Epithelial cell of proximal tubule (primary cell): Measurements from ENCODE around the gene UGT1A9. TPM values are rescaled to one million over a fixed set of nuclear protein-coding genes. Genes with fewer than 3 reads are reported as not detected.

Experiments
- DNase-seq: peaks from one replicate; pipeline ENCODE4 v3.0.0-alpha.2; 2011; ENCODE audit warnings: low read depth
- H3K4me3 ChIP-seq: 2 replicates; pipeline ENCODE4 v1.5.1; 2011; ENCODE audit warnings: low read depth, mild to moderate bottlenecking, low read length
- CTCF ChIP-seq: conservative IDR thresholded peaks from 2 replicates; pipeline ENCODE4 v1.5.1; 2012; ENCODE audit warnings: low read depth, mild to moderate bottlenecking, low read length
- total RNA-seq: library from RNA; depleted of rRNA; stranded (reverse); fragments of >200 nt; gene quantifications from 2 replicates; pipeline ENCODE4 v1.2.3, GENCODE V29; 2015

UGT1A9 gene
- total RNA-seq, 1 donor from 2014 or later = not detected

GRCh38 chr2:233680361-233681045 is 8.8 kb downstream of the UGT1A9 start:
- DNase-seq = no peak
- TF ChIP-seq CTCF = no peak
- no peak overlapping the region for H3K4me3 ChIP-seq

GRCh38 chr2:233681521-233682099 is 9.9 kb downstream of the UGT1A9 start, which contains the start of gene UGT1A7:
Gene UGT1A7 (plus strand): TSS chr2:233681901. CDS start chr2:233681938, 37 bp downstream.
- DNase-seq = no peak
- TF ChIP-seq CTCF = no peak

GRCh38 chr2:233684640-233685039 is 12.9 kb downstream of the UGT1A9 start:
- TF ChIP-seq CTCF = no peak
- no peak overlapping the region for H3K4me3 ChIP-seq
- no peak for DNase-seq

More at GRCh38 chr2:233681521-233682099, 9.9 kb downstream of the UGT1A9 start, which contains the start of gene UGT1A7:
- H3K4me3 ChIP-seq = no peak within 1 kb of the TSS

- no peak for DNase-seq
- H3K4me3 ChIP-seq = no peak overlapping the region
Measured at GRCh38 chr2:233686928-233687327, 15.2 kb downstream of the UGT1A9 start.

GRCh38 chr2:233688341-233688740 is 16.6 kb downstream of the UGT1A9 start:
- no peak for DNase-seq
- no peak for TF ChIP-seq CTCF
- no peak overlapping the region for H3K4me3 ChIP-seq

More at GRCh38 chr2:233686928-233687327, 15.2 kb downstream of the UGT1A9 start:
- no peak for TF ChIP-seq CTCF

GRCh38 chr2:233689031-233689430 is 17.3 kb downstream of the UGT1A9 start:
- DNase-seq = no peak
- H3K4me3 ChIP-seq = no peak overlapping the region
- TF ChIP-seq CTCF = no peak
